K562 (cell line): ENCODE measurements around the gene FAM193A. TPM values are rescaled to one million over a fixed set of nuclear protein-coding genes. Genes with fewer than 3 reads are reported as not detected.

ENCODE experiments used
- ATAC-seq: fragments of 200-7000 bp; cut with Tn5 transposase; 3 replicates; pipeline ENCODE4 v1.9.1; 2020; ENCODE audit warnings: moderate library complexity
- BruUV-seq: library from RNA; stranded (reverse); fragments of 400-500 nt; replicated peaks from 2 replicates; lab custom pipeline; 2021; lab: Mats Ljungman, UMichigan
- CTCF ChIA-PET: fragments of 300-600 bp; formaldehyde crosslinking; extraction: SDS; loops from one replicate; lab custom pipeline; 2021; ENCODE audit warnings: low intra/inter-chr PET ratio; lab: Yijun Ruan, JAX
- POLR2A ChIA-PET: fragments of 300-600, 350-650 bp; sonication (Branson Sonifier 250); formaldehyde crosslinking; extraction: SDS; loops from one replicate; lab custom pipeline; 2021; ENCODE audit warnings: antibody characterized with exemption, inconsistent platforms; lab: Yijun Ruan, JAX
- DNase-seq, 4 experiments: peaks; one replicate each; pipeline versions ENCODE4 v3.0.0 to v3.0.0-alpha.2; 2011 to 2018; ENCODE audit warnings: low spot score in 3 of 4, mixed read lengths in 3 of 4; ENCODE audit errors: extremely low read depth in 1 of 4
- FAIRE-seq: peaks from 2 replicates; lab custom pipeline; 2011; peaks lifted over from hg19 to GRCh38; lab: Jason Lieb, UNC
- H2AFZ ChIP-seq: 2 replicates; pipeline ENCODE4 v1.6.0; 2011; ENCODE audit warnings: low read depth, low read length, control low read depth, inconsistent platforms
- H3K27ac ChIP-seq: fragments of 200-600 bp; 3 replicates; pipeline ENCODE4 v1.8.0; 2011; ENCODE audit warnings: low read depth, mild to moderate bottlenecking, control low read depth, inconsistent platforms, low read length, moderate library complexity, mixed read lengths; ENCODE audit errors: extremely low read depth
- H3K27me3 ChIP-seq, 2 experiments: fragments of 300-600 bp in 1 of 2; 2 replicates in 1 of 2; 3 replicates in 1 of 2; pipeline versions ENCODE4 v1.6.0 to v1.8.0; 2011; ENCODE audit warnings: inconsistent platforms in 2 of 2, low read length in 2 of 2, mild to moderate bottlenecking in 1 of 2, mixed read lengths in 1 of 2, moderate library complexity in 1 of 2; ENCODE audit not compliant: control insufficient read depth in 2 of 2, insufficient read depth in 2 of 2
- H3K36me3 ChIP-seq: fragments of 300-600 bp; 3 replicates; pipeline ENCODE4 v1.8.0; 2011; ENCODE audit warnings: mild to moderate bottlenecking, low read length, inconsistent platforms; ENCODE audit not compliant: control insufficient read depth, insufficient read depth
- H3K4me1 ChIP-seq, 2 experiments: fragments of 200-600 bp in 1 of 2; replicated peaks in 1 of 2; 2 replicates in 1 of 2; 3 replicates in 1 of 2; pipeline versions ENCODE4 v1.5.1 to v1.8.0; 2011; ENCODE audit warnings: inconsistent platforms in 2 of 2, low read length in 2 of 2, mild to moderate bottlenecking in 1 of 2, mixed read lengths in 1 of 2, moderate library complexity in 1 of 2; ENCODE audit not compliant: control insufficient read depth in 2 of 2, insufficient read depth in 2 of 2
- H3K4me2 ChIP-seq: 2 replicates; pipeline ENCODE4 v1.6.1; 2011; ENCODE audit warnings: low read length, control low read depth, inconsistent platforms, mixed read lengths; ENCODE audit not compliant: insufficient read depth
- H3K4me3 ChIP-seq: fragments of 200-600 bp; sonication (generic), shearing (Covaris generic); 2 replicates; pipeline ENCODE4 v1.5.1; 2016; ENCODE audit warnings: control low read depth, inconsistent platforms
- H3K79me2 ChIP-seq: fragments of 200-600 bp; 3 replicates; pipeline ENCODE4 v1.8.0; 2011; ENCODE audit warnings: low read length, inconsistent platforms; ENCODE audit not compliant: control insufficient read depth, insufficient read depth
- H3K9ac ChIP-seq, 2 experiments: 2 replicates each; pipeline versions ENCODE4 v1.6.0 to v1.6.1; 2011; ENCODE audit warnings: low read depth in 2 of 2, low read length in 2 of 2, control low read depth in 1 of 2, inconsistent platforms in 1 of 2, mild to moderate bottlenecking in 1 of 2, mixed read lengths in 1 of 2; ENCODE audit not compliant: insufficient read depth in 1 of 2
- H3K9me1 ChIP-seq: one replicate; pipeline ENCODE4 v1.6.0; 2011; ENCODE audit warnings: inconsistent platforms, mild to moderate bottlenecking, low read length, moderate library complexity; ENCODE audit not compliant: control insufficient read depth, insufficient read depth
- H3K9me3 ChIP-seq: replicated peaks from 2 replicates; pipeline ENCODE4 v1.5.1; 2011; ENCODE audit warnings: low read depth, low read length, inconsistent platforms; ENCODE audit not compliant: control insufficient read depth, insufficient read depth
- H4K20me1 ChIP-seq: replicated peaks from 2 replicates; pipeline ENCODE4 v1.6.1; 2011; ENCODE audit warnings: low read length, inconsistent platforms, mixed read lengths; ENCODE audit not compliant: control insufficient read depth, insufficient read depth
- CBFA2T3 ChIP-seq: fragments of 450-650 bp; IDR thresholded peaks from 2 replicates; pipeline ENCODE4 v1.6.1; 2017
- CEBPB ChIP-seq: fragments of 450-650 bp; IDR thresholded peaks from 2 replicates; pipeline ENCODE4 v1.6.1; 2016; ENCODE audit warnings: missing genetic modification characterization, missing compliant biosample characterization
- ELK3 ChIP-seq: fragments of 450-650 bp; formaldehyde crosslinking; IDR thresholded peaks from 2 replicates; pipeline ENCODE4 v1.4.0; 2020; ENCODE audit warnings: mild to moderate bottlenecking
- FOXK2 ChIP-seq, 2 experiments: fragments of 450-650 bp; IDR thresholded peaks in 1 of 2; conservative IDR thresholded peaks in 1 of 2; 2 replicates each; pipeline ENCODE4 v1.6.1; 2016; ENCODE audit warnings: low read depth in 2 of 2, mild to moderate bottlenecking in 1 of 2
- FUS ChIP-seq: fragments of 200-400 bp; formaldehyde crosslinking; optimal IDR thresholded peaks from 2 replicates; pipeline ENCODE3; 2017; ENCODE audit warnings: low read depth, low read length
- HMBOX1 ChIP-seq: sonication (generic); IDR thresholded peaks from 2 replicates; pipeline ENCODE4 v1.6.1; 2016
- MAX ChIP-seq: sonication (generic); formaldehyde crosslinking; IDR thresholded peaks from 2 replicates; pipeline ENCODE4 v1.9.0; 2022; ENCODE audit warnings: mild to moderate bottlenecking, missing genetic modification reagents
- MEF2D ChIP-seq: conservative IDR thresholded peaks from 2 replicates; pipeline ENCODE4 v1.6.1; 2016; ENCODE audit warnings: low read depth, missing genetic modification characterization, missing compliant biosample characterization
- NRF1 ChIP-seq, 2 experiments: fragments of 450-650 bp; IDR thresholded peaks in 1 of 2; conservative IDR thresholded peaks in 1 of 2; 2 replicates each; pipeline ENCODE4 v1.6.1; 2014; ENCODE audit warnings: mild to moderate bottlenecking in 2 of 2
- PRDM10 ChIP-seq: fragments of 450-650 bp; IDR thresholded peaks from 2 replicates; pipeline ENCODE4 v1.6.1; 2018; ENCODE audit not compliant: partially characterized antibody
- RAD21 ChIP-seq, 2 experiments: fragments of 250-450 bp in 1 of 2; fragments of 450-650 bp in 1 of 2; sonication (Bioruptor Pico) in 1 of 2; formaldehyde crosslinking in 1 of 2; IDR thresholded peaks in 1 of 2; conservative IDR thresholded peaks in 1 of 2; 2 replicates each; pipeline versions ENCODE4 v1.4.0 to v1.8.0; 2020 to 2022; ENCODE audit warnings: mild to moderate bottlenecking in 2 of 2, moderate library complexity in 1 of 2
- RNF2 ChIP-seq: sonication (generic); IDR thresholded peaks from 2 replicates; pipeline ENCODE4 v1.6.1; 2016
- SNIP1 ChIP-seq: fragments of 450-650 bp; IDR thresholded peaks from 2 replicates; pipeline ENCODE4 v1.7.1; 2017; ENCODE audit warnings: low read depth, mild to moderate bottlenecking
- SPI1 ChIP-seq: IDR thresholded peaks from 2 replicates; pipeline ENCODE4 v1.6.1; 2011; ENCODE audit warnings: low read depth, low read length, control low read depth, borderline replicate concordance
- ZNF12 ChIP-seq: sonication (generic); formaldehyde crosslinking; IDR thresholded peaks from 2 replicates; pipeline ENCODE4 v1.4.0; 2020; ENCODE audit warnings: mild to moderate bottlenecking, missing genetic modification reagents
- ZNF589 ChIP-seq: fragments of 200-800 bp; sonication (Bioruptor generic); IDR thresholded peaks from 2 replicates; pipeline ENCODE4 v1.6.1; 2016; ENCODE audit warnings: low read depth, missing genetic modification characterization, missing compliant biosample characterization
- ZNF778 ChIP-seq: fragments of 450-650 bp; formaldehyde crosslinking; IDR thresholded peaks from 2 replicates; pipeline ENCODE4 v1.4.0; 2020; ENCODE audit warnings: mild to moderate bottlenecking, moderate library complexity
- WGBS: fragments of 100-300 bp; shearing (Covaris generic); methylation state at CpG from one replicate; pipeline ENCODE4 v1.1.6; 2016; ENCODE audit warnings: low coverage, mixed read lengths; ENCODE audit not compliant: insufficient coverage; ENCODE audit errors: missing lambda C conversion rate; 5-methylcytosine and 5-hydroxymethylcytosine counted together
- in situ Hi-C: fragments of 300-500 bp; cut with MboI; formaldehyde crosslinking; loops from 4 replicates; pipeline ENCODE4 v1.15.0; 2018; ENCODE audit warnings: inconsistent platforms, mixed read lengths
- intact Hi-C: fragments of 100-400 bp; cut with micrococcal nuclease; formaldehyde crosslinking; loops from 2 replicates; pipeline ENCODE4 v1.14.2; 2022
- polyA plus RNA-seq, 8 experiments: library from polyadenylated mRNA; depleted of rRNA in 4 of 8; stranded (reverse) in 5 of 8; unstranded in 3 of 8; fragments of >200 nt; fragmentation: Nextera tagmentation in 2 of 8; fragmentation: Illumina TruSeq in 1 of 8; extraction: Ambion mirVana in 2 of 8; extraction: Trizol in 1 of 8; gene quantifications; 2 replicates each; pipeline versions ENCODE4 v1.2.1 to v1.2.3, GENCODE V29; 2011 to 2014; ENCODE audit warnings: inconsistent platforms in 1 of 8, missing spikeins in 1 of 8
- total RNA-seq, 7 experiments: library from RNA; depleted of rRNA in 6 of 7; stranded (reverse); fragments of >200 nt in 6 of 7; fragmentation: Illumina TruSeq in 2 of 7; extraction: Trizol in 2 of 7; gene quantifications; 2 replicates each; pipeline versions ENCODE4 v1.2.1 to v1.2.3, GENCODE V29; 2011 to 2021; ENCODE audit warnings: low replicate concordance in 1 of 7

FAM193A gene
- total and polyA plus RNA-seq, 9 of the 15 experiments (the other 6 are each of a cell fraction or from before 2014, with no cell fraction given): 0.46 to 24.6 (median 9.6) TPM

GRCh38 chr4:2507259-2507658 lies 29.2 kb upstream of the FAM193A start:
- Histone ChIP-seq H3K9me3 (no peaks in the 10 kb centered on the region), H3K4me1 (no peaks in the 10 kb centered on the region; a peak in 1 of 5 replicates), H3K4me3 (no peak overlapping the region), H4K20me1 (peaks cover 9% of the 10 kb centered on the region; the same call in 1 of the 2 replicates), H3K27ac (no peak overlapping the region), H3K36me3 (peaks cover 84% of the 10 kb centered on the region), H3K9ac (no peak overlapping the region), H2AFZ (no peak overlapping the region), H3K9me1 (no peaks in the 10 kb centered on the region), H3K4me2 (no peak overlapping the region), H3K27me3 (no peaks in the 10 kb centered on the region), H3K79me2 (peaks cover 17% of the 10 kb centered on the region; the same call in 2 of the 3 replicates)
- 90% methylated on average over 4 of the region's 4 CpGs for WGBS
- ATAC-seq (no peak), DNase-seq (peak in 1 of 4 experiments; percentile 3), FAIRE-seq (no peak)
- no TSS peak for BruUV-seq
- in situ Hi-C loops (no loop called here), intact Hi-C loops (no loop called here)
- TF ChIP-seq ZNF589 (CRISPR knock-in tag): no peak
- no peak for TF ChIP-seq HMBOX1
- TF ChIP-seq FOXK2 (conservative IDR thresholded peaks at IDR 0.05 in 1 of 2, IDR thresholded peaks at IDR 0.05 in 1 of 2; ENCODE audit: low read depth in 2 of 2): no peak
- no peak for TF ChIP-seq CEBPB
- no peak for TF ChIP-seq CBFA2T3
- TF ChIP-seq SNIP1: no peak
- TF ChIP-seq PRDM10: no peak
- no peak for TF ChIP-seq ZNF778
- no peak for TF ChIP-seq RAD21 (CRISPR knock-in tag; conservative IDR thresholded peaks at IDR 0.05 in 1 of 2, IDR thresholded peaks at IDR 0.05 in 1 of 2)
- TF ChIP-seq RNF2: no peak
- TF ChIP-seq MEF2D: no peak
- TF ChIP-seq SPI1: no peak
- no peak for TF ChIP-seq ELK3
- TF ChIP-seq ZNF12: no peak
- no peak for TF ChIP-seq FUS
- TF ChIP-seq MAX (CRISPR knock-in tag): no peak
- no peak for TF ChIP-seq NRF1 (conservative IDR thresholded peaks at IDR 0.05 in 1 of 2, IDR thresholded peaks at IDR 0.05 in 1 of 2)
- ChIA-PET CTCF (no interaction called here), POLR2A (interaction anchor here (0.5 to 1.3 kb wide), 3 partner anchors 9 to 286 kb away, joined by 3 to 4 read pairs (median 4); no protein-coding TSS in a partner anchor)
